Renal cortex interstitium (tissue), 15 donors: Measurements from ENCODE around the gene RAPGEF5. TPM values are rescaled to one million over a fixed set of nuclear protein-coding genes. Genes with fewer than 3 reads are reported as not detected.

Source experiments
- DNase-seq, 11 donors: peaks; one replicate each; pipeline ENCODE4 v3.0.0-alpha.2; 2013; ENCODE audit warnings: low read depth in 9 of 11, low spot score in 4 of 11; ENCODE audit errors: extremely low read depth in 1 of 11
- long read RNA-seq, 16 experiments: transcript quantifications; one replicate each; lab custom pipeline, GENCODE V29; 2026
- polyA plus RNA-seq, 3 donors: library from polyadenylated mRNA; unstranded; fragments of 120-200 nt; gene quantifications; one replicate each; pipeline ENCODE4 v1.2.1, GENCODE V29; 2013; ENCODE audit not compliant: insufficient read length in 3 of 3

The RAPGEF5 gene, protein sequence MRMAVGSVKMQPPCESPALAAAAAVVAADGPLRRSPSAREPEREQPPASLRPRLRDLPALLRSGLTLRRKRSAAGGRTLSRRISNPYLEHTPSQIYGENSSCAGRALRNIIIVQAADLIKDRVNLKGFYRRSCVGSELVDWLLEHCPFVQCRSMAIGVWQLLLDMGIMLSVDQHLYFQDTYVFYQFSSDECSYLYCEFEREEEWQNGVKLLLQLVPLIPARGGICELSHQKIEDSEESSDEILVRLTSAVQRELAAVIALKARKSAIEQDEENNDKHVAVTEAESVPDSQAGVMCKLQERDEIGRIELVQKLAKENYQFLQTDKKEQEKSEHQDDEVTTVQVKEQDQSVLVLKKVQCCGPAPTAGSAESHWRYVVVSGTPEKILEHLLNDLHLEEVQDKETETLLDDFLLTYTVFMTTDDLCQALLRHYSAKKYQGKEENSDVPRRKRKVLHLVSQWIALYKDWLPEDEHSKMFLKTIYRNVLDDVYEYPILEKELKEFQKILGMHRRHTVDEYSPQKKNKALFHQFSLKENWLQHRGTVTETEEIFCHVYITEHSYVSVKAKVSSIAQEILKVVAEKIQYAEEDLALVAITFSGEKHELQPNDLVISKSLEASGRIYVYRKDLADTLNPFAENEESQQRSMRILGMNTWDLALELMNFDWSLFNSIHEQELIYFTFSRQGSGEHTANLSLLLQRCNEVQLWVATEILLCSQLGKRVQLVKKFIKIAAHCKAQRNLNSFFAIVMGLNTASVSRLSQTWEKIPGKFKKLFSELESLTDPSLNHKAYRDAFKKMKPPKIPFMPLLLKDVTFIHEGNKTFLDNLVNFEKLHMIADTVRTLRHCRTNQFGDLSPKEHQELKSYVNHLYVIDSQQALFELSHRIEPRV
- polyA plus RNA-seq, result 10 to 100 TPM; 36.1 to 47.0 (median 39.9) TPM
- long read RNA-seq, donor 1, result 0 reads
- long read RNA-seq, donor 2, full-length matches to known transcripts, result 1 of 1 reads
- long read RNA-seq, donor 2, partial matches to known transcripts, result 0 of 1 reads
- long read RNA-seq, donor 2, other reads (novel, unspliced or antisense), result 0 of 1 reads
- long read RNA-seq, donor 3, result 0 reads
- long read RNA-seq, donor 4, result 0 reads
- long read RNA-seq, donor 5, result 0 reads
- long read RNA-seq, donor 6, full-length matches to known transcripts, result 1 of 1 reads
- long read RNA-seq, donor 6, partial matches to known transcripts, result 0 of 1 reads
- long read RNA-seq, donor 6, other reads (novel, unspliced or antisense), result 0 of 1 reads
- long read RNA-seq, donor 7, full-length matches to known transcripts, result 2 of 2 reads
- long read RNA-seq, donor 7, partial matches to known transcripts, result 0 of 2 reads
- long read RNA-seq, donor 7, other reads (novel, unspliced or antisense), result 0 of 2 reads
- long read RNA-seq, donor 8, result 0 reads
- long read RNA-seq, donor 9, result 0 reads
- long read RNA-seq, donor 10, partial matches to known transcripts, result 11 of 11 reads
- long read RNA-seq, donor 10, other reads (novel, unspliced or antisense), result 0 of 11 reads
- long read RNA-seq, donor 11, full-length matches to known transcripts, result 2 of 2 reads
- long read RNA-seq, donor 11, partial matches to known transcripts, result 0 of 2 reads
- long read RNA-seq, donor 11, other reads (novel, unspliced or antisense), result 0 of 2 reads
- long read RNA-seq, donor 12, result 0 reads
- long read RNA-seq, donor 13, result 0 reads
- long read RNA-seq, donor 14, full-length matches to known transcripts, result 1 of 1 reads
- long read RNA-seq, donor 14, partial matches to known transcripts, result 0 of 1 reads
- long read RNA-seq, donor 14, other reads (novel, unspliced or antisense), result 0 of 1 reads
- long read RNA-seq, donor 15, result 0 reads
- long read RNA-seq, donor 16, full-length matches to known transcripts, result 2 of 8 reads
- long read RNA-seq, donor 16, partial matches to known transcripts, result 6 of 8 reads
- long read RNA-seq, donor 16, other reads (novel, unspliced or antisense), result 0 of 8 reads

DNA sequence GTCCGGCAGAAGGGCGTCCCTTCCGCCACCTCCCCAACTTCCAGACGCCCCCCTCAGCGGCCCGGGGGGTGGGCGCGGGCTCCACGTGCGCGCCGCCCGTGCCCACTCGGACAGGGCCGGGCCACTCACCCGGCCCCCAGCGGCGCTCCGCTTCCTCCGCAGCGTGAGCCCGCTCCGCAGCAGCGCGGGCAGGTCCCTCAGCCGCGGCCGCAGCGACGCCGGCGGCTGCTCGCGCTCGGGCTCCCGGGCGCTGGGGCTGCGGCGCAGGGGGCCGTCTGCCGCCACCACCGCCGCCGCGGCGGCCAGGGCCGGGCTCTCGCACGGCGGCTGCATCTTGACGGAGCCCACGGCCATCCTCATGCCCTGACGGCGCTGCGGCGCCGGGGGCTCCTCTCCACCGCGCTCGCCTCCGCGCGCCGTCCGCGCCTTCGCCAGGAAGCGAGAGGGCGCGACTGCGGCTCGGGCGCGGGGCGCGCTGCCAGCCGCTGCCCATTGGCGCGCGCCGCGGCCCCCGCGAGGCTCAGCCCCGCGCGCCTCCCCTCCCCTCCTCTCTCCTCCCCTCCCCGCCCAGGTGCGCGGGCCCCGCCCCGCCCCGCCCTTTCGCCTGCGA is at the start of gene RAPGEF5:
Gene RAPGEF5, minus strand, starts transcription at position 454 of the 610 bp plus-strand sequence. Its CDS starts 94 bp downstream, at position 360.
- DNase-seq, result peak in 2 of 11 donors; percentile 33 to 36

GRCh38 chr7:22406715-22407114 is 49.8 kb upstream of the RAPGEF5 start:
- DNase-seq, result no peak

GRCh38 chr7:22404421-22405023 is 47.6 kb upstream of the RAPGEF5 start:
- DNase-seq, result no peak

DNA sequence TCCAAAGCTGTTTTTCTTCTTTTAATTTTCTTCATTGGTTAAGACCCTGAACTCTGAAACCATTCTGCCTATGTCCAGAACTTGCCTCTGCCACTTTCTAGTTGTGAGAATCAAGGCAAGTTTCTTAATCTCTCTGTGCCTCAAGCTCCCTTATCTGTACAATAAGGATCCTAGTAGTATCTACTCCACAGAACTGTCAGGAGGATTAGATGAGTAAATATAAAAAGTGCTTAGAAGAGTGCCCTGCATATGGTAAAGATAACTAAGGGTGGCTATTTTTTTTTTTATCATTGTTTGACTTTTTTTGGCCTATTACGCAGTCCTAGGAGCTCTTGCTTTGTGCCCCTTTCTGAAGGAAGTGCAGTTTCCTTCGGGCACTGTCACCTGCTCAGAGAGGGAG is 46.4 kb upstream of the RAPGEF5 start:
- no peak for DNase-seq

- no peak for DNase-seq
Measured at GRCh38 chr7:22402250-22402649, 45.3 kb upstream of the RAPGEF5 start.

- no peak for DNase-seq
Measured at GRCh38 chr7:22400936-22401553, 44.1 kb upstream of the RAPGEF5 start.

DNA sequence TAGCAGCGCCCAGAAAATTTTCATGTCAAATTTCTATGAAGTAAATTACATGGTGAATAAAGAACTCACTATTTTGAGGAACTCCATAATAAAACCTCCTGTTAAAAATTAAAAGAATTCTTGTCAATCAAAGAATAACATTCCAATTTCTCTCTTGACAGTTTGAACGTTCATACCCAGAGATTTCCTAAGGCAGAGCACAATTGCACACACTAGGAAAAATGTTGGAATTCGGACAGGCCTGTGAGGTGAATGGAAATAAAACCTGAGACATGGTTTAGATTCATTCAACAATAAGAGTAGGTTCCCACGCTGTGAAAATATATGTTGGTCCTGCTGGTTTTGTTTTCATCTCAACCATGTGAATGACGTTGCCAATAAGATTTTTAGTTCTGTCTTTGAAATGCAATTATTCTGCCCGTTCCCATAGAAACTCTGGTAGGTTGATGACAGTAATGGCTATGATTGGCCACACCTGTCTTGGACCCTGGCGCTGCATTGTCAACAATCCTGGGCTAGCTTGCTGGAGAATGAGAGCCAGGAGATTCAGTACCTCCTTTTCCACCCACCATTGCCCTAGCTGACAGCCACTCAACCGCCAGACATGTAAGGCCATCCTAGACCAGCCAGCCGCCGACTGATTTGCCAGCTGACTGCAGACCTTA is 43.3 kb upstream of the RAPGEF5 start:
- no peak for DNase-seq

DNA sequence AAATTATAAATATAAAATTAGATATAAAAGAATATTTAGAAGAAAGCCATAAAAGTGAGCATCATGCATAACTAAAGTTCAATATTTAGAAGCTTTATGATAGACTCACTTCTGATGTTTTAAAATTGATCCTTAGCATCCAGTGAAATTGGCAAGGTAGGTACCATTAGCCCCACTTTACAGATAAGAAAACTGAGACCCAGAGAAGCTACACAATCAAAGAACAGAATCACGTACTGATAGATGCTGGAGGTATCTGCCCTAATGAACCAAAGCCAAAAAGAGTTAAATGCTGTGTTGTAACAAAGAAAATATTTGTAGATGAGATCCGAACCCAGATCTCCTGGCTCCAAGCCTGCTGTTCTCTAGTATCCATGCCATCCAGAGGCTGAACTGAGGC is 42.6 kb upstream of the RAPGEF5 start:
- no peak for DNase-seq

DNA sequence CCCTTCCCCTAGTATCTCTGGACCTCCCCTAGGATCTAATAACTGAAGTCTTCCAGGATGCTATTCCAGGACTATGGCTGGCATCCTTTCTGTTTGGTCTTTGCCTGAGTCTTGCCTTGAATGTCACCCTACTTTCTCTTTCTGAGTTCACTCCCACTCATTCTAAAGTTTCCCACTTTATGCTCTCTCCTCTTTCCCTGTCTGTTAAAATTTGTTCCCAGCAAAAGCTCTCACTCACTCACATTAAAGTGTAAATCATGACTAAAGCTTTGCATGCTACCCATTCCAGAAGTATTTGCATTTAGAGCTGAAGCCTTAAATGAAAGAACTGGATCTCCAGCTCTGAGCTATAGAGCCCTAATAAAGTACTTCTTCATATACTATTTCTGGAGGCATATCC is 42.1 kb upstream of the RAPGEF5 start:
- no peak for DNase-seq

GRCh38 chr7:22397981-22398380 is 41.0 kb upstream of the RAPGEF5 start:
- no peak for DNase-seq

DNA sequence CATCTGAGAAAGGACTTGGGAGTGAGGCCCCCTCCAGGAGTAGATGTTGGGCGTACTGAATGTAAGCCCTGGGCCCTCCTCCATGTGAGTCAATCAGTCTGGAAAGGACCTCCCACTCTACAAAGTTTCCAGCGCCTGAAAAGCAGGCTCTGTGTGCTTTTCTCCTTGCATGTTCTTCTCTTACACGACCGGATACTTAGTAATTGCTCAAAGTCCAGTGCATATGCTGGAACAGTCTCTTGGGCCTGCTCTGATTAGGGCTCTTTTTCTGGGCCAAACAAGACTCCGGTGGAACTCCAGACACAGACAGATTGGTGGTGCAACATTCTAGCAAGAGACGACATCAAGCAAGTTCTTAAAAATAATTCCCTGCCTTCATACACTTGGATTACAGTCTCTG is 38.3 kb upstream of the RAPGEF5 start:
- no peak for DNase-seq

DNA sequence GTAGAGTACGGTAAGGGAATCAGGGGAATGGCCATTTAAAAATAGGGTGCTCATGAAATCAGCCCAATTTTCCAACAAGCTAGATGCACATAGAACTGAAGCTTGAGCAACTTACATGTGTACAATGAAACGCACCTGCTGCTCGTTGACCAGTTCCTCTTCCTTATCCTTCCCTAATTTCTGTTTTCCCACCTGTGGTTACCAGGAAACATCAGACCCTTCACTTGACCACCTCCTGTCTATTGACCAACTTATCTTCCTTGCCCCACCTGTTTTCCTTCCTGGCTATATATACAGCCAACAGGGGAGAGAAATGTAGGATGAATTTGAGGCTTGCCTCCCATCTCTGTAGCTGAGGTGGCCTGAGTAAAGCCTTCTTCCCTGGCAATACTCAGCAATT is 37.8 kb upstream of the RAPGEF5 start:
- DNase-seq, result no peak

DNA sequence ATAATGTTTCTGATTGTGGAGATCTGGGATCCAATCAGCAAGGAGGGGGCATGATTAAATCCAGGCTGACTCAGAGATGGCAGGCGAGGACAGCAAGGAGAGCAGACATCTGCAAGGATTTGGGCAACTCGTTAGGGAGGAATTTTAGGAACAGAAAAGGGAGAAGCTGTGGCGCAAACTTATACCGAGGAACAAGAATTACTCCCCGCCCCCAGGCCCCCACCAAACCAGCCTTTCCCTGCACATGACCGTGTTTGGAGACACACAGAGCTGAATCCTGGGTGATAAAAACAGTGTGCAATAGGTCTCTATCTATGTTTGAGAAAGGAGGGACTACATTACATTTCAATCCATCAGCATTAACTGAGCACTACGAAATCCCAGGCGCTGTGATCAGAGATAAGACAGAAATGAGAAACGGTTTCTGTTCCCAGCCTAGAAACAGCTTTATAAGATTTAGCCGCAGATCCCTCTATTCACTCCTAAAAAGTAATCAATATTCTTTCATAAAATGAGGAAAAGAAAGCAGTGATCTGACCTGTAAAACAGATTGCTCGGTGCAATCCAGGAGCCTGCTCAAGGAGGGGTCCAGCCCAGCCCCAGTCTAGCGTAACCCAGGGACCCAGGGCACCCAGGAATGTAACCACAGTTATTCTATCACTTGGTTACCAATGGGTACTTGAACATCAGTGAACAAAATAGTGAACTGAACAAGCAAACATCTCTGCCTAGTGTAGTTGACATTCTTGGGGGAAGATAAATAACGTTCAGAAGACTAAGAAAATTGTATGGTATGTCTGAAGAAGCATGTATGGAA is 37.2 kb upstream of the RAPGEF5 start:
- no peak for DNase-seq

DNA sequence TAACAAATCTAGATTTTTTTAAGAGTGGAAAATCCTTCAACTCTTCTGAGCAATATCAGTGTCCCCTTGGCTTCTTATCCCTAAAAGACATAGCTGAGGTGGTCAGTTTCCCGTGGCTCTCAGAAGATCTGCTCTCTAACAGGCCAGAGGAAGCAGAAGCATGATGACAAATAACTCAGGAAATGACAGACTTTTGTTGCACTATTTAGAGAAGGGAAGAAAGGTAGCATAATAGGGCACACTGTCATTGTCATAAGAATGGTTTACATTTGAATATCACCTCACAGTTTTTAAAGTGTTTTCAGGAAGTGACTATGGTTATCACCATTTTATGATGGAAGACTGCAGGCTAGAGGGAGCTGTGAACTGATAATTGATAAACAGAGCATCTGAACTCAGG is 33.6 kb upstream of the RAPGEF5 start:
- DNase-seq, result no peak

- DNase-seq, result no peak
Measured at GRCh38 chr7:22389892-22390291, 32.9 kb upstream of the RAPGEF5 start.
